Dendritic cell treated with granulocyte-macrophage colony-stimulating factor and Interleukin-4, amounts not matched to agents 40 ng/mL and 50 ng/mL, for 4 days (primary cell): ENCODE data around the gene RAB6B.
"Not testable (repeated sequence)": the region's sequence is repeated elsewhere in the genome, so short reads cannot be mapped to it uniquely, and the experiment has no call there.

ENCODE experiments used
- H3K27ac Mint-ChIP-seq: one replicate; pipeline ENCODE4 v1.8.0; 2022; ENCODE audit warnings: mild to moderate bottlenecking, mixed read lengths
- H3K27me3 Mint-ChIP-seq: one replicate; pipeline ENCODE4 v1.8.0; 2022; ENCODE audit warnings: mild to moderate bottlenecking, mixed read lengths
- H3K36me3 Mint-ChIP-seq: one replicate; pipeline ENCODE4 v1.8.0; 2022; ENCODE audit warnings: low read depth, mixed read lengths
- H3K4me1 Mint-ChIP-seq: one replicate; pipeline ENCODE4 v1.8.0; 2022; ENCODE audit warnings: low read depth, mixed read lengths
- H3K4me3 Mint-ChIP-seq: one replicate; pipeline ENCODE4 v1.8.0; 2022; ENCODE audit warnings: mild to moderate bottlenecking, moderate library complexity, mixed read lengths
- H3K9me3 Mint-ChIP-seq: one replicate; pipeline ENCODE4 v1.8.0; 2022; ENCODE audit warnings: mixed read lengths
- intact Hi-C: fragments of 100-400 bp; cut with micrococcal nuclease; formaldehyde crosslinking; loops from one replicate; pipeline ENCODE4 v1.15.0; 2022

RAB6B gene

DNA sequence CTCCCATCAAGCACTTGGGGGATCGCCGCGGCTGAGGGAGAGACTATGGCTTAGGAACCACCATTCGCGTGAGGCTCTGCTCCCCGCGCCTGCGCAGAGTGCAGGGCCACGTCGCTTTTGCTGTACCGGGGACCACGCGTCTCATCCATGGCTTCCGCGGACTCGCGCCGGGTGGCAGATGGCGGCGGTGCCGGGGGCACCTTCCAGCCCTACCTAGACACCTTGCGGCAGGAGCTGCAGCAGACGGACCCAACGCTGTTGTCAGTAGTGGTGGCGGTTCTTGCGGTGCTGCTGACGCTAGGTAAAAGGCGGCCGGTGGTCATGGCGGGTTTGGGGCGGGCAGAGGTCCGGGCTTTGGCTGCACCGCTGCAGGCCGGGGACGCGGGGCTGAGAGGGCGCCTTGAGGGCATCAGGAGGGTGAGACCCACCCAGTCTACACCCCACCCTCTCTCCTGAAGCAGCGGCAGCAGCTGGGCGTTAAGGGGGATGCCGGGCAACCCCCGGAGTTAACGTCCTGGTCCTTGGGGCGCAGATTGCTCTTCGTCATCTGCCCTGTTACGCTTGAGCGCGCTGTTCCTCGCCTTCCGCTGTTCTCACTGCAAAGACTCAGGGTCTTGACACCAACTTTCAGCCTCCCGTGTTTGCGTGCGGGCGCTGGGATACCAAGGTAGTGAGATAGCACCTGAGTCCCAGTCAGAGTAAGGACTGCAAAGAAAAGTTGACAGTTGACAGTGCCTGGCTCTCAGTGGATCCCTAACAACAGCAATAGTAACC lies 89.8 kb downstream of the RAB6B start, which contains the start of gene SRPRB:
Gene SRPRB (plus strand): TSS at position 114 of the 774 bp plus-strand sequence. CDS start 34 bp downstream, at position 148.
- intact Hi-C loops = loop anchor here (5.0 kb wide), 1 partner anchor 144 kb away; the partner anchor contains the start of gene TOPBP1
- peak within 1 kb of the TSS; percentile 93 for H3K4me3 Mint-ChIP-seq
- no peaks in the 10 kb centered on the region for H3K9me3 Mint-ChIP-seq
- peak within 1 kb of the TSS; percentile 93 for H3K27ac Mint-ChIP-seq
- H3K36me3 Mint-ChIP-seq = peaks cover 35% of the 10 kb centered on the region
- peaks cover 3% of the 10 kb centered on the region for H3K27me3 Mint-ChIP-seq
- H3K4me1 Mint-ChIP-seq = peaks cover 29% of the 10 kb centered on the region

GRCh38 chr3:133805384-133805701 lies 90.3 kb downstream of the RAB6B start:
- Mint-ChIP-seq H3K4me1 (peaks cover 29% of the 10 kb centered on the region), H3K27me3 (peaks cover 5% of the 10 kb centered on the region), H3K27ac (peak overlapping the region; percentile 93), H3K4me3 (peak overlapping the region; percentile 93), H3K9me3 (no peaks in the 10 kb centered on the region), H3K36me3 (peaks cover 30% of the 10 kb centered on the region)
- intact Hi-C loops = loop anchor here (5.0 kb wide), 1 partner anchor 143 kb away; the partner anchor contains the start of gene TOPBP1

DNA sequence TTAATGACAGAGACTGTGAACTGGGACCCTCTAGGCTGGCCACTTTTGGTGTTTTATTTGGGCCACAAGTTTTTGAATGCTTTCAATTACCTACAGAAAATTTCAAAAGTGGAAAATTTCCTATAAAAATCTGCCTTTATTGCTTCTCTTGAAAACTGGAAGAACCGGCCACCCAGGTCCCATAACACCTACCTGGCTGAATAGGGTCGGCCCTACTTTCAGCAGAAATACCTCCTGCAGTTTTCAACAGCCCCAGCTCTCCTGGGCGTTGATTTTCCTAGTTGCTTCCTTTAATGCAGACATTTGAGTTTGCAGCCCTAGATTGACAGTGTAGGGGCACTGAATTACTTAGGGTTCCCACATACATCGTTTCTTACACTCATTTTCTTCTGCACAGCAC lies 90.8 kb downstream of the RAB6B start:
- Mint-ChIP-seq H3K27ac (no peak overlapping the region), H3K4me3 (no peak overlapping the region), H3K9me3 (no peaks in the 10 kb centered on the region), H3K27me3 (peaks cover 5% of the 10 kb centered on the region), H3K36me3 (peaks cover 25% of the 10 kb centered on the region), H3K4me1 (peaks cover 32% of the 10 kb centered on the region)
- intact Hi-C loops = loop anchor here (5.0 kb wide), 1 partner anchor 143 kb away; the partner anchor contains the start of gene TOPBP1

GRCh38 chr3:133803469-133803868 lies 92.2 kb downstream of the RAB6B start:
- peak overlapping the region; percentile 49 for H3K27ac Mint-ChIP-seq
- H3K36me3 Mint-ChIP-seq = peaks cover 14% of the 10 kb centered on the region
- no peaks in the 10 kb centered on the region for H3K9me3 Mint-ChIP-seq
- H3K4me3 Mint-ChIP-seq = no peak overlapping the region
- peaks cover 35% of the 10 kb centered on the region for H3K4me1 Mint-ChIP-seq
- intact Hi-C loops = no loop called here
- peaks cover 5% of the 10 kb centered on the region for H3K27me3 Mint-ChIP-seq

DNA sequence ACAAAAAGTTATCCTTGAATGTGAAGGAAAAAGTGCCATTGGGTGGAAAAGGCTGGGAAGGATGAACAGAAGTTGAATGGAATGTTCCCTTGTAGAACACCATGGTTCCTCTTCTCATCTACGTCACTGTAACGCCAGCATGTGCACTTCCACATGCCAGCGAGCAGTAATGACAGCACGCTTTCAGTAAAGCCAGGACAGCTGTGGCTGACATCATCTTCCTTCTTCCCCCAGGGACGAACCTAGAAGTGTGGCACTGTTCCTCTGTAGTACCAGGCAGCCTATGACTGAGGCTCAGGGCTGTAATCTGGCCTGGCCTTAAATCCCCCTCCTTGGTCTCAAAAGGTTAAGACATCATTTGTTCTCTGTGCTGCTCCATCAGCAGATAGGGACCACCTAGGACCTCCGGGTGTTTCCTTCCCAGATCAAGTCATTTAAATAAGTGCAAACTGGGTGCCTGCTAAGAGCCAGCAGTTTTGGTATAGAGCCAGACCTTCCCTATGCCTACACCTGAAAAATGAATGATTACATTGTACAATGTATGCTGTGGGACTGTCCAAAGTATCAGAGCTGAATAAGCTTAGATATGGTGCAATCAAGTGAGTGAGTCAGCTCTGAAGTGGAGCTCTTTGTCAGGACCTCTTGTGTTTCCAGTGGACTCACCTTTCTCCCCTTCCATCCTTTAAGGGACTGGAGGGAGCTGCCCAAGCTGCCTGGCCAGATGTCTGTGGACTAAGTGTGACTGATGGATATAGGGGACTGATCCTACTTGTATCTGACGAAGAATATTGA lies 95.7 kb downstream of the RAB6B start:
- Mint-ChIP-seq H3K4me3 (no peak overlapping the region), H3K4me1 (peaks cover 19% of the 10 kb centered on the region), H3K36me3 (no peaks in the 10 kb centered on the region), H3K9me3 (peaks cover 12% of the 10 kb centered on the region), H3K27me3 (peaks cover 13% of the 10 kb centered on the region), H3K27ac (no peak overlapping the region)
- intact Hi-C loops = no loop called here

DNA sequence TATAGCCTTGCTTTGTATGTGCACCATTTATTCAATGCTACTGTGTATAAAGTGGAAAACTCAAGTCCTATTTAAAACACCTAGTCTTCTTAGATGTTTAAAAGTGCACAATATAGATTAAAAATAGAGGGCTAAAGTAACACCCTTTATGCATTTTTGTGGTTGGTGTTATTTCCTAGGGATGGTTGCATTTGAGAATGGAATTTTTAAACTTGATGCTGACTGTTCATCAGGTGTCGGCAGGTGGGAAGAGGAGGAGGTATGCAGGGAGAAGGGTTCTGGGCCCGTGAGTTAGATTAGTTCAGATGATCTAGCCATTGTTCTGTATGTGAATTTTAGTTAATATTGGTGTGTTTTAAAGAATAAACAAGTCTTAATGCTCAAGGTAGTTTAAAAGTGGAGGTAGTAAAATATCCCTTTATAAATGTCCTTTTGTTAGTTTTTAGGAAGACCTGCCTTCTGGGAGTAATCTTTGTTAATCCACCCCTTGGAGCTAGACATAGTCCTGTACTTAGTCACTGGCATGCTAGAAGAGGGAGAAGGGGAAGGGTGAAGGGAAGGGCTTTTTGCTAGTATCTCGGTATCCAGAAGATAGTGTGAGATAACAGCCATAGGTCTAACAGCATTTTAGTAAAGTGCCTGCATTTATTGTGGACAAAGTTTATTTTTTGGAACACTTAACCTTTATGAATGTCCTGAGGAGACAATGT lies 98.1 kb downstream of the RAB6B start:
- Mint-ChIP-seq H3K27ac (no peak overlapping the region), H3K36me3 (no peaks in the 10 kb centered on the region), H3K4me3 (no peak overlapping the region), H3K4me1 (peaks cover 10% of the 10 kb centered on the region), H3K27me3 (peaks cover 13% of the 10 kb centered on the region), H3K9me3 (peaks cover 18% of the 10 kb centered on the region)
- intact Hi-C loops = no loop called here

DNA sequence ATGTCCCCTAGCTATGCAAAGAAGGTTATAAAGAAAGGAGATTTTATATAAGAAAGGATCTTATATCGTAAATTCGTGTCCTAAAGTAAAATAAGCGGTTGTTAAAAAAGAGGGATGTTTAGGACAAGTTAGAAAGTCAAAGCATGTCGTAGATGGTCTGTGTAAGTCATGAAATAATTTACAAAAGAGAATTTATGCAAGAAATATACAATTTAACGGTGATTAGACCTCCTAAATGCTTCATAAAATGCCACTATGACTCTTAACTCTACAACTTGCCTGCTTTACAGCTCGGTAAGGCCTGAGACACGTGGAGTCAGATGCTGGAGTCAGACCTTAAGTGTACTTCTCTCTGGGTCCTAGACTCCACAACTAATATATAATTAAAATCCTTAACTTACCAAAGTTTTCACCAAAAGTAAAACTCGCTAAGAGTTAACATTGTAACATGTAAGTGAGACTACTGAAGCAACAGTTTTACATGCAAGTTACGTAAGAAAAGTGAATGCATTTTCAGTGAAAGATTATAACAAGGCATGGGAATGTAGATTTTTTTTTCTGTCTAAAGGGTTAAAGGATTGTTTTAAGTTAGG lies 103.4 kb downstream of the RAB6B start:
- Mint-ChIP-seq H3K27ac (no peak overlapping the region), H3K36me3 (no peaks in the 10 kb centered on the region), H3K27me3 (peaks cover 3% of the 10 kb centered on the region), H3K4me1 (no peaks in the 10 kb centered on the region), H3K9me3 (peaks cover 28% of the 10 kb centered on the region), H3K4me3 (no peak overlapping the region)
- intact Hi-C loops = no loop called here

DNA sequence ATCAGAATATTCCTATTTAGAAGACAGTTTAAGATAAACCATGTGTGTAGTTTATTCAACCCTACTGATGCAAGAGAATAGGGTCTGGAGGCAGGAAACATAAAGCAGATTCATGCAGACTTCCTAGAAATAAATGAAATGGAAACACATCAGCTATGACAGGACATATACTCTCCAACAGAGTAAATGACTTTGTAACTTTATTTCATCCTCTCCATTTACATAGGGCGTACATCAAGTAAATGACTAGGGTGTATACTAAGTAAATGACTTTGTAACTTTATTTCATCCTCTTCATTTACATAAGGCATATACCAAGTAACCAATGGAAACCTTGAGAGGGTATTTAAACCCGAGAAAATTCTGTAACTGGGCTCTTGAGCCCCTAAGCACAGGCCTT lies 107.7 kb downstream of the RAB6B start:
- no peaks in the 10 kb centered on the region for H3K4me1 Mint-ChIP-seq
- H3K36me3 Mint-ChIP-seq = no peaks in the 10 kb centered on the region
- H3K4me3 Mint-ChIP-seq = no peak overlapping the region
- intact Hi-C loops = no loop called here
- peaks cover 15% of the 10 kb centered on the region for H3K9me3 Mint-ChIP-seq
- H3K27ac Mint-ChIP-seq = no peak overlapping the region
- peaks cover 8% of the 10 kb centered on the region for H3K27me3 Mint-ChIP-seq

DNA sequence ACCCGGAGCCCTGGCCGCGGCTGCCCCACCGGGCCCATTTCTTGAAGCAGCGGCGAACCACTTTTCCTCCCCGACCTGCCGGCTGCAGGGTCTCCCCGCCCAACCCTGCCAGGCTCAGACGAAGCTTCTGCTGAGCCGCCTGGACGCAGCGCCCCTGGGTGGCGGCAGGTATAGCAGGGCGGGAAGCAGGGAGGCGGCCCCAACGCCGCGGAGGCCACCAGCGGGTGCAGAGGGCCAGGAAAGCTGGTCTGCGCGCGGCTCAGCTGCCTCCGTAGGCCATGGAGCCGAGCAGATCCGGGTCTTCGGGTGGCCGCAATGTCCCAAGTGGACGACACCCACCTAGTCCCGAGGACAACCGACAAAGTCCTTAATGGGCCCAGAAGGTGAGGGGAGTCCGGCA lies 111.9 kb downstream of the RAB6B start:
- H3K9me3 Mint-ChIP-seq = no peaks in the 10 kb centered on the region
- H3K27ac Mint-ChIP-seq = no peak overlapping the region
- H3K4me1 Mint-ChIP-seq = no peaks in the 10 kb centered on the region
- H3K27me3 Mint-ChIP-seq = peaks cover 16% of the 10 kb centered on the region
- H3K36me3 Mint-ChIP-seq = no peaks in the 10 kb centered on the region
- intact Hi-C loops = no loop called here
- no peak overlapping the region for H3K4me3 Mint-ChIP-seq

DNA sequence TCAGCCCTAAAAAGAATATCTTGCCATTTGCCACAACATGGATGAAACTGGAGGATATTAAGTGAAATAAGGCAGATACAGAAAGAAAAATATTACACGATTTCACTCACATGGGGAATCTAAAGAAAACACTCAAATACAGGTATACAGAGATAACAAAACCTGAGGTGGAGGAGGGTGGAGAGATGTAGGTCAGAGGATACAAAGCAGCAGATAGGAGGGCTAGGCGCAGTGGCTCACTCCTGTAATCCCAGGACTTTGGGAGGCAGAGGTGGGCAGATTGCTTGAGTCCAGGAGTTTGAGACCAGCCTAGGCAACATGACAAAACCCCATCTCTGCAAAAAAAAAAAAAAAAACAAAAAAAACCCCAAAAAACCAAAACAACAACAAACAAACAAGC lies 113.2 kb downstream of the RAB6B start:
- Mint-ChIP-seq H3K4me1 (no peaks in the 10 kb centered on the region), H3K36me3 (no peaks in the 10 kb centered on the region), H3K9me3 (no peaks in the 10 kb centered on the region), H3K27ac (no peak overlapping the region), H3K27me3 (peaks cover 16% of the 10 kb centered on the region), H3K4me3 (no peak overlapping the region)
- intact Hi-C loops = no loop called here

GRCh38 chr3:133781570-133781969 lies 114.1 kb downstream of the RAB6B start:
- Mint-ChIP-seq H3K36me3 (no peaks in the 10 kb centered on the region), H3K27me3 (peaks cover 16% of the 10 kb centered on the region), H3K4me3 (no peak overlapping the region), H3K9me3 (no peaks in the 10 kb centered on the region), H3K4me1 (no peaks in the 10 kb centered on the region), H3K27ac (no peak overlapping the region)
- intact Hi-C loops = no loop called here

DNA sequence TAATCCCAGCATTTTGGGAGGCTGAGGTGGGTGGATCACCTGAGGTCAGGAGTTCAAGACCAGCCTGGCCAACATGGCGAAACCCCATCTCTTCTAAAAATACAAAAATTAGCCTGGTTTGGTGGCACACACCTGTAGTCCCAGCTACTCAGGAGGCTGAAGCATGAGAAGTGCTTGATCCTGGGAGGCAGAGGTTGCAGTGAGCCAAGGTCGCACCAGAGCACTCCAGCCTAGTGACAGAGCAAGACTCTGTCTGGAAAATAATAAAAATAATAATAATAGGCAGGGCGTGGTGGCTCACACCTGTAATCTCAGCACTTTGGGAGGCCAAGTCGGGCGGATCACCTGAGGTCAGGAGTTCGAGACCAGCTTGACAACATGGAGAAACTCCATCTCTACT lies 114.9 kb downstream of the RAB6B start:
- H3K27ac Mint-ChIP-seq, intact Hi-C loops, H3K9me3 Mint-ChIP-seq, H3K4me3 Mint-ChIP-seq, H3K4me1 Mint-ChIP-seq, H3K36me3 Mint-ChIP-seq: not testable (repeated sequence)
- peaks cover 16% of the 10 kb centered on the region for H3K27me3 Mint-ChIP-seq

GRCh38 chr3:133779626-133780203 lies 116.0 kb downstream of the RAB6B start:
- no peaks in the 10 kb centered on the region for H3K4me1 Mint-ChIP-seq
- H3K36me3 Mint-ChIP-seq = no peaks in the 10 kb centered on the region
- intact Hi-C loops = no loop called here
- no peak overlapping the region for H3K27ac Mint-ChIP-seq
- no peaks in the 10 kb centered on the region for H3K9me3 Mint-ChIP-seq
- no peak overlapping the region for H3K4me3 Mint-ChIP-seq
- H3K27me3 Mint-ChIP-seq = peaks cover 16% of the 10 kb centered on the region
